Neutrophil (primary cell): ENCODE measurements around the gene GPR180.

Experiments
- H3K27ac ChIP-seq: fragments of 200-600 bp; sonication (generic); 2 replicates; pipeline ENCODE4 v1.5.1; 2016; ENCODE audit warnings: mild to moderate bottlenecking, moderate library complexity
- H3K27me3 ChIP-seq: fragments of 200-600 bp; sonication (generic); 2 replicates; pipeline ENCODE4 v1.6.0; 2016; ENCODE audit warnings: mild to moderate bottlenecking
- H3K36me3 ChIP-seq: fragments of 200-600 bp; sonication (generic); 2 replicates; pipeline ENCODE4 v1.5.1; 2017
- H3K4me1 ChIP-seq, 2 experiments: fragments of 200-600 bp in 1 of 2; sonication (generic) in 1 of 2; 1 replicate in 1 of 2; 2 replicates in 1 of 2; pipeline versions ENCODE4 v1.5.1 to v1.6.1; 2013 to 2016; ENCODE audit warnings: low read depth in 1 of 2, low read length in 1 of 2, mild to moderate bottlenecking in 1 of 2, moderate library complexity in 1 of 2; ENCODE audit not compliant: control insufficient read depth in 1 of 2, insufficient read depth in 1 of 2
- H3K4me3 ChIP-seq, 2 experiments: fragments of 200-600 bp in 1 of 2; sonication (generic) in 1 of 2; 1 replicate in 1 of 2; 2 replicates in 1 of 2; pipeline ENCODE4 v1.5.1; 2013 to 2016; ENCODE audit warnings: low read depth in 1 of 2, low read length in 1 of 2, mild to moderate bottlenecking in 1 of 2, moderate library complexity in 1 of 2
- H3K9me3 ChIP-seq: fragments of 200-600 bp; sonication (generic); 2 replicates; pipeline ENCODE4 v1.5.1; 2016
- CTCF ChIP-seq: fragments of 200-600 bp; sonication (generic); IDR thresholded peaks from 2 replicates; pipeline ENCODE4 v1.5.1; 2016; ENCODE audit warnings: antibody characterized with exemption

GPR180 gene

GRCh38 chr13:94608586-94608985 is 6.9 kb downstream of the GPR180 start:
- H3K4me3 ChIP-seq: no peak overlapping the region
- TF ChIP-seq CTCF: no peak
- H3K27ac ChIP-seq: no peak overlapping the region
- H3K36me3 ChIP-seq: no peaks in the 10 kb centered on the region
- no peaks in the 10 kb centered on the region for H3K27me3 ChIP-seq
- H3K9me3 ChIP-seq: no peaks in the 10 kb centered on the region
- H3K4me1 ChIP-seq: no peaks in the 10 kb centered on the region

DNA sequence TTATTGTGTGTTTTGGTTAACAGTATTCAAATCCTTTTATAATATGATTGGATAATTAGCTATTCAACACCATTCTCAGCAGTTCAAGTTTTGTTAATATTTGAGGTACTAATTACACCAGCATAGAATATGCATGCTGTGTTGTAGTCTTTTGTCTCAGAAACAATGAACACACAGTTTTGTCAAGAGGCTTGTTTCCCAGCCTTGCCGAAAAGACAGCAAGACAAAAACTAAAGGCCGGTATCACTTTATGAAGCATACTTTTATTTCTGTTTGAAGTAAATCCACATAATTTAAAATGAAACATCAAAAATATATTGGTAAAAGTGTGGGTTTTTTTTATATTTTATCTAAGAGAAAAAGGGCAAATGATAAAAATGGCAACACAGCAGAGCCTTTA is 7.5 kb downstream of the GPR180 start:
- H3K9me3 ChIP-seq: no peaks in the 10 kb centered on the region
- H3K27me3 ChIP-seq: no peaks in the 10 kb centered on the region
- H3K27ac ChIP-seq: no peak overlapping the region
- no peak overlapping the region for H3K4me3 ChIP-seq
- no peaks in the 10 kb centered on the region for H3K36me3 ChIP-seq
- H3K4me1 ChIP-seq: no peaks in the 10 kb centered on the region
- TF ChIP-seq CTCF: no peak

DNA sequence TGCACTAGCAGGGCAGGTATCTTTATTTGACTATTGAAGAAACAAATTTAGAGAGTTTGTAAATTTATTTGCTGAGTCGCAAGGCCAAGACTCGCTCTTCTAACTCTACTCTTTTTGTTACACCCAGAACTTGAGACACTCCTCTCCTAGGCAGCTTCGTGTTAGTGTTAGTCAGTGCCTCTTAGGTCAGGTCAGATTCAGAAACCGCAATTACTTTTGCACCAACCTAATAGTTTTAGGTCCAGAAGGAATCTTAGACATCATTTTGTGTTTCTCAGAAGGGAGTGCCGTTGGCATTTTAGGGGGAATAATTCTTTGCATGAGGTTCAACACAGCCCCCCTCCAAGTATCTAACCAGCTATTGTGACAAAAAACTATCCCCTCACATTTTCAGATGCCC is 8.8 kb downstream of the GPR180 start:
- TF ChIP-seq CTCF: no peak
- no peaks in the 10 kb centered on the region for H3K27me3 ChIP-seq
- no peak overlapping the region for H3K27ac ChIP-seq
- no peaks in the 10 kb centered on the region for H3K4me1 ChIP-seq
- H3K4me3 ChIP-seq: no peak overlapping the region
- H3K36me3 ChIP-seq: no peaks in the 10 kb centered on the region
- no peaks in the 10 kb centered on the region for H3K9me3 ChIP-seq

DNA sequence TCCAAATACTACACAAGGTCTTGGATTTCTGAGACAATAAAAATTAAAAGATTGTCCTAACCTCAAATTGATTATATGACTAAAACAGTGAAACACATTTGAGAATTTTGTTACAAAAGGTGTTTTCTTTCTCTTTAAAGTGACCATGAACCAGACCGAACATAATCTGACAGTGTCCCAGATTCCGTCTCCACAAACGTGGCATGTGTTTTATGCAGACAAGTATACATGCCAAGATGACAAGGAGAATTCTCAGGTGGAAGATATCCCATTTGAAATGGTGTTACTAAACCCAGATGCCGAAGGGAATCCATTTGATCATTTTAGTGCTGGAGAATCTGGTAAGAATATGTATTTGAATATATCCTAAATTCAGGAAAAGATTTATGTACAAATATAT is 10.4 kb downstream of the GPR180 start:
- no peak overlapping the region for H3K4me3 ChIP-seq

GRCh38 chr13:94613051-94613450 is 11.4 kb downstream of the GPR180 start:
- Histone ChIP-seq H3K4me3 (no peak overlapping the region), H3K36me3 (no peaks in the 10 kb centered on the region), H3K27ac (no peak overlapping the region), H3K27me3 (no peaks in the 10 kb centered on the region), H3K9me3 (no peaks in the 10 kb centered on the region), H3K4me1 (no peaks in the 10 kb centered on the region)
- no peak for TF ChIP-seq CTCF

More for the DNA sequence above, 10.4 kb downstream of the GPR180 start:
- Histone ChIP-seq H3K4me1 (no peaks in the 10 kb centered on the region), H3K27me3 (no peaks in the 10 kb centered on the region), H3K9me3 (no peaks in the 10 kb centered on the region), H3K36me3 (no peaks in the 10 kb centered on the region), H3K27ac (no peak overlapping the region)
- TF ChIP-seq CTCF: no peak
